Heart left ventricle (tissue), 16 donors: ENCODE results near the gene NPAP1. TPM values are rescaled to one million over a fixed set of nuclear protein-coding genes. Genes with fewer than 3 reads are reported as not detected.
"Not testable (repeated sequence)": the region's sequence is repeated elsewhere in the genome, so short reads cannot be mapped to it uniquely, and the experiment has no call there.

Experiments
- ATAC-seq, 4 donors: fragments of 200-7000 bp; cut with Tn5 transposase; one replicate each; pipeline ENCODE4 v1.9.1; 2020 to 2022; ENCODE audit warnings: moderate library complexity in 4 of 4, mild to moderate bottlenecking in 3 of 4, moderate number of reproducible peaks in 1 of 4
- DNase-seq, 5 donors: peaks; one replicate each; pipeline ENCODE4 v3.0.0-alpha.2; 2020
- H3K27ac ChIP-seq, 12 donors: fragments of 200-600 bp; sonication (generic) in 4 of 12; one replicate each; pipeline versions ENCODE4 v1.5.0 to v1.8.0; 2016 to 2022; ENCODE audit warnings: mild to moderate bottlenecking in 2 of 12
- H3K27me3 ChIP-seq, 9 donors: fragments of 200-600 bp; sonication (generic) in 2 of 9; one replicate each; pipeline versions ENCODE4 v1.5.1 to v1.8.0; 2016 to 2022; ENCODE audit warnings: mild to moderate bottlenecking in 3 of 9
- H3K36me3 ChIP-seq, 9 donors: fragments of 200-600 bp; sonication (generic) in 2 of 9; one replicate each; pipeline versions ENCODE4 v1.5.0 to v1.8.0; 2018 to 2022; ENCODE audit warnings: mild to moderate bottlenecking in 2 of 9
- H3K4me1 ChIP-seq, 12 donors: fragments of 200-600 bp; sonication (generic) in 4 of 12; one replicate each; pipeline versions ENCODE4 v1.5.0 to v1.8.0; 2016 to 2022; ENCODE audit warnings: mild to moderate bottlenecking in 3 of 12
- H3K4me3 ChIP-seq, 12 donors: fragments of 200-600 bp; sonication (generic) in 4 of 12; one replicate each; pipeline versions ENCODE4 v1.5.0 to v1.8.0; 2017 to 2022; ENCODE audit warnings: mild to moderate bottlenecking in 9 of 12, moderate library complexity in 4 of 12
- H3K9me3 ChIP-seq, 12 donors: fragments of 200-600 bp; sonication (generic) in 4 of 12; one replicate each; pipeline versions ENCODE4 v1.5.0 to v1.8.0; 2016 to 2022; ENCODE audit warnings: mild to moderate bottlenecking in 1 of 12
- CTCF ChIP-seq, 12 donors: fragments of 200-600 bp; sonication (generic) in 4 of 12; IDR thresholded peaks; one replicate each; pipeline versions ENCODE4 v1.5.0 to v1.8.0; 2018 to 2022; ENCODE audit warnings: antibody characterized with exemption in 12 of 12, mild to moderate bottlenecking in 5 of 12
- POLR2A ChIP-seq, 2 donors: fragments of 450-650 bp; IDR thresholded peaks; one replicate each; pipeline ENCODE4 v1.6.1; 2017; ENCODE audit warnings: antibody characterized with exemption in 2 of 2, mild to moderate bottlenecking in 2 of 2, moderate library complexity in 2 of 2
- WGBS, 4 donors: extraction: QIAGEN DNeasy Blood & Tissue Kit in 2 of 4; methylation state at CpG; one replicate each; pipeline versions ENCODE4 v1.1.5 to v1.1.7; 2013 to 2018; 5-methylcytosine and 5-hydroxymethylcytosine counted together
- intact Hi-C, 10 donors: fragments of 100-400 bp; cut with DNase I; formaldehyde crosslinking; loops; one replicate each; pipeline versions ENCODE4 v1.11.1 to v1.14.2; 2022
- long read RNA-seq, 3 donors: library from polyadenylated mRNA; unstranded; transcript quantifications; one replicate each; pipeline ENCODE4 v2.0.0, GENCODE V29; 2020 to 2021
- polyA plus RNA-seq, 2 donors: library from polyadenylated mRNA; stranded (reverse); fragments of 200-250 nt; gene quantifications; one replicate each; pipeline ENCODE4 v1.2.3, GENCODE V29; 2013
- total RNA-seq, 9 donors: library from RNA; depleted of rRNA in 2 of 9; stranded (reverse); fragments of >200 nt in 2 of 9; fragmentation: NEBNext Ultra II Directional in 3 of 9; extraction: Animal tissue kit (Norgen Biotek cat#: 25700) in 3 of 9; gene quantifications; one replicate each; pipeline versions ENCODE4 v1.1.0 to v1.2.4, GENCODE V29; 2016 to 2023
- donor health status: ischemic (EF 13 %, LVEDD 7.1; RV severe dilation, severe dysfunction).
- donor health status: healthy with polysubstance abuse.
- donor health status: DM: no; HTN: yes; CAD: no.
- donor health status: DM: no; HTN: no; CAD: no.
- donor health status: ischemic (EF 25% LVEDD 6.9; RV normal size, moderate dysfunction).
- donor health status: ischemic (EF 25% LVEDD 5.7; RV mildly dilated, moderate dysfunction).
- donor health status: healthy.
- donor health status: DM: yes; HTN: yes; CAD: no.
- donor health status: ischemic (EF 35%, LVEDD 5.7; RV mildly dilated, moderate dysfunction).
- donor health status: nonischemic (EF 11% LVEDD 7.7; RV severe dilation, severe dysfunction).
- donor health status: DM: yes; HTN: yes; CAD: no.
- donor health status: PGD.
- donor health status: ischemic (EF 29% LVEDD 5.4; RV normal size, mild dysfunction).
- donor health status: nonischemic (EF 23%, LVEDD 6.1; RV moderate dilation, normal function).

The NPAP1 gene, protein sequence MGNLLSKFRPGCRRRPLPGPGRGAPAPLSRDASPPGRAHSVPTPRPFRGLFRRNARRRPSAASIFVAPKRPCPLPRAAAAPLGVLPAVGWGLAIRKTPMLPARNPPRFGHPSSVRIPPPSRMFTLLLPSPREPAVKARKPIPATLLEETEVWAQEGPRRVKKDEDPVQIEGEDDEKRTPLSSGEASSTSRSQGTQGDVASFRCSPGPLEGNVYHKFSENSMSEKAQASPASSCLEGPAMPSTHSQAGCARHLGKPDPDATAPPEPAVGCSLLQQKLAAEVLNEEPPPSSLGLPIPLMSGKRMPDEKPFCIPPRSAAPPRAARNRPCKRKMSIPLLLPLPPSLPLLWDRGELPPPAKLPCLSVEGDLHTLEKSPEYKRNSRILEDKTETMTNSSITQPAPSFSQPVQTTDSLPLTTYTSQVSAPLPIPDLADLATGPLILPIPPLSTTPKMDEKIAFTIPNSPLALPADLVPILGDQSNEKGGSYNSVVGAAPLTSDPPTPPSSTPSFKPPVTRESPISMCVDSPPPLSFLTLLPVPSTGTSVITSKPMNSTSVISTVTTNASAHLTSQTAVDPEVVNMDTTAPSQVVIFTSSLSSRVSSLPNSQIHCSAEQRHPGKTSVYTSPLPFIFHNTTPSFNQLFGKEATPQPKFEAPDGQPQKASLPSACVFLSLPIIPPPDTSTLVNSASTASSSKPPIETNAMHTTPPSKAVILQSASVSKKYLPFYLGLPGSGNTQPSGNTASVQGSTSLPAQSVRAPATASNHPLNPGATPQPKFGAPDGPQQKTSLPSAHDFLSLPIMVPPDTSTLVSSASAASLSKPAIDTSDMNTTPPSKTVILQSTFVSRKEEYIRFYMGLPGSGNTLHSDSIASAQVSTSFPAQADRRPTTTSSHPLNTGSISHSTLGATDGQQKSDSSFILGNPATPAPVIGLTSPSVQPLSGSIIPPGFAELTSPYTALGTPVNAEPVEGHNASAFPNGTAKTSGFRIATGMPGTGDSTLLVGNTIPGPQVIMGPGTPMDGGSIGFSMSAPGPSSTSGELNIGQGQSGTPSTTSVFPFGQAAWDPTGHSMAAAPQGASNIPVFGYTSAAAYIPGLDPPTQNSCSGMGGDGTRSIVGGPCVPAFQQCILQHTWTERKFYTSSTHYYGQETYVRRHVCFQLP
- not detected for total RNA-seq
- polyA plus RNA-seq, result not detected
- long read RNA-seq, donor 1, result 0 reads
- long read RNA-seq, donor 2, result 0 reads
- long read RNA-seq, donor 3, result 0 reads

DNA sequence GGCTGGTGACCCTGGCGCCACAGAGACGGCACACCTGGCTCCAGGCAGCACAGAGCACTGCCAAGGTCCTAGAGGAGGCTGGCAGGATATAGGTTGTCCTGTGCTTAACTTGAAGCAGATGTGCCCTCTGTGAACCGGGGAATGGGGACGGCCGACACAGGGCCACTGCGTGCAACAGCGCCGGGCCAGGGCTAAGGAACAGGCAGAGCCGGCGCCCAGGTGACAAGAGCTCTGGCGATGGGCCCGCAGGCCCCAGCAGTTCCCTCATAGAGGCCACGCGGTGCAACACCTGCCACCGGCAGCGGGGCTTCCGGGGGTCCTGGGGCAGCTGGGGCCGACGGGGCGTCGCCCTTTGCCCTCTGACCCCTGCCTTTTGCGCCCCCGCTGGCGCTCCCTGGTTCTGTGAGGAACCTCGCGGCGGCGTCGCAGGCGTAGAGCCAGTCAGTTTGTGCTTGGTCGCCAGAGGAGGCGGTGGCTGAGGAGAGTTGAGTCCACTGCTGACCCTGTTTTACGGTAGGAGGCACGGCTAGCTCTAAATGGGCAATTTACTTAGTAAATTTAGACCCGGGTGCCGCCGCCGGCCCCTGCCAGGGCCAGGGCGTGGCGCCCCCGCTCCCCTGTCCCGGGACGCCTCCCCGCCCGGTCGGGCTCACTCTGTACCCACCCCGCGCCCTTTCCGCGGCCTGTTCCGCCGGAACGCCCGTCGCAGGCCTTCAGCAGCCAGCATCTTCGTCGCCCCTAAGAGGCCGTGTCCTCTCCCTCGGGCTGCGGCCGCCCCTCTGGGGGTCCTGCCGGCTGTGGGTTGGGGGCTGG, at the start of gene NPAP1:
Gene NPAP1, plus strand, starts transcription at position 444 of the 813 bp plus-strand sequence. Its CDS starts 93 bp downstream, at position 537.
- Histone ChIP-seq H3K27me3 (no peaks in the 10 kb centered on the region), H3K27ac (no peak within 1 kb of the TSS), H3K36me3 (no peaks in the 10 kb centered on the region), H3K4me3 (no peak within 1 kb of the TSS), H3K9me3 (peaks cover 0 to 18% (median 0%) of the 10 kb centered on the region in 12 donors), H3K4me1 (no peaks in the 10 kb centered on the region)
- DNase-seq, result no peak
- 86 to 91% (median 87%) methylated on average over 55 to 62 of the region's 62 CpGs for WGBS, 4 donors
- no peak for ATAC-seq
- intact Hi-C loops, result no loop called here
- TF ChIP-seq CTCF (IDR thresholded peaks at IDR 0.05), result no peak
- TF ChIP-seq POLR2A (IDR thresholded peaks at IDR 0.05), result no peak

DNA sequence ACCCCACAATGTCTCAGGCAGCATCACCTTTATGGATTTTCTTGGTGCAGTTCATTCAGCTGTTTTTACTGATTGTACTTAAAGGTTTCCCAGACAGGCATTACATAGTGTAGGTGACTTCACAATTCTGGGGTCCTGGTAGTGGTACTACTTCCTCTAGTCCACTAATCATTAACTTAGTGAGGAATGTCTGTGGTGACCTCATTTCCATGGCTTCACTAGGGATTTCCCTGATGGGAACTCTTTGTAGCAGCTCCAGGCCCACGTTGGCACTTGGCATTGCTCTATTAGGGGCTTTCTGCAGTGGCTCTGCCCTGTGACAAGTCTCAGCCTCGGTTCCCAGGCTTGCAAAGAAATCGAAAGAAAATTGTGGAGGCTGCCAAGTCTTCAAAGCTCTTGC, 48.1 kb upstream of the NPAP1 start:
- H3K4me1 ChIP-seq, result no peaks in the 10 kb centered on the region
- H3K27me3 ChIP-seq, result no peaks in the 10 kb centered on the region
- DNase-seq (no peak), ATAC-seq (no peak)
- no peak overlapping the region for H3K27ac ChIP-seq
- TF ChIP-seq CTCF (IDR thresholded peaks at IDR 0.05) (no peak), POLR2A (IDR thresholded peaks at IDR 0.05) (no peak)
- intact Hi-C loops, result no loop called here
- no peak overlapping the region for H3K4me3 ChIP-seq
- no peaks in the 10 kb centered on the region for H3K36me3 ChIP-seq
- peaks cover 0 to 28% (median 1%) of the 10 kb centered on the region in 12 donors for H3K9me3 ChIP-seq
- WGBS, 4 donors, result 41 to 65% (median 56%) methylated on average over 3 of the region's 3 CpGs

DNA sequence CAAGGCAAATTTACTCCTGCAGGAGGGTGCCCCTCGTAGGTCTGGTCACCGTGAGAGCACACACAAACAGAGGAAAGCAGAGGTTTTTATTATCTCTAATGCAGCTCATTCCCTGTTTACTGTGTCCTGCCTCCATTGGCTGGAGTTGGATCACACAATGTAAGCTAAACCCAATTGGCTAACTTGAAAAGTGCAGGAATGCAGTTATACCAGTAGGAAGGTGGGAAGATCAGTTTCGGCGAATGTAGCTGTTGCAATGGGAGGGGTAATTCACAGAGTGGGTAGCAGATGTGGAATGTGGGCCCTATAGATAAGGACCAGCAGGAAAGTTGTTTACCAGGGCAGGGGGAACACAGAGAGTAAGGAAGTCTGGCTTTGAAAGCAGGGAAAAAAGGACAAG, 42.5 kb upstream of the NPAP1 start:
- Histone ChIP-seq H3K27ac (no peak overlapping the region), H3K36me3 (no peaks in the 10 kb centered on the region), H3K4me1 (no peaks in the 10 kb centered on the region), H3K27me3 (no peaks in the 10 kb centered on the region), H3K4me3 (no peak overlapping the region), H3K9me3 (peaks cover 0 to 22% (median 11%) of the 10 kb centered on the region in 12 donors)
- WGBS, 4 donors, result 71 to 88% (median 84%) methylated on average over 4 of the region's 4 CpGs
- no peak for TF ChIP-seq POLR2A (IDR thresholded peaks at IDR 0.05)
- no peak for ATAC-seq
- intact Hi-C loops, result loop anchor here in 1 of 10 donors (5.0 kb wide), 1 partner anchor 34 kb away; no protein-coding TSS in a partner anchor
- no peak for DNase-seq

DNA sequence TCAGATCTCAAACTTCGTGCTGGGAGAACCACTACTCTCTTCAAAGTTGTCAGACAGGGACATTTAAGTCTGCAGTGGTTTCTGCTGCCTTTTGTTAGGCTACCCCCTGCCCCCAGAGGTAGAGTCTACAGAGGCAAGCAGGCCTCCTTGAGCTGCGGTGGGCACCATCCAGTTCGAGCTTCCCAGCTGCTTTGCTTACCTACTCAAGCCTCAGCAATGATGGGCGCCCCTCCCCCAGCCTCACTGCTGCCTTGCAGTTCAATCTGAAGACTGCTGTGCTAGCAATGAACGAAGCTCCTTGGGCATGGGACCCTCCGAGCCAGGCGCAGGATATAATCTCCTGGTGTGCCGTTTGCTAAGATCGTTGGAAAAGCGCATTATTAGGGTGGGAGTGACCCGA, 36.2 kb upstream of the NPAP1 start:
- ATAC-seq, H3K4me1 ChIP-seq, H3K4me3 ChIP-seq, intact Hi-C loops, DNase-seq, H3K27ac ChIP-seq, H3K36me3 ChIP-seq, H3K27me3 ChIP-seq: not testable (repeated sequence)
- 74 to 84% (median 79%) methylated on average over 11 of the region's 11 CpGs for WGBS, 4 donors
- peaks cover 0 to 16% (median 0%) of the 10 kb centered on the region in 12 donors for H3K9me3 ChIP-seq
